Thyroid gland (tissue), 4 donors: Measurements from ENCODE around the gene ZNF423.

Experiments
- CTCF ChIP-seq, 6 experiments: fragments of 200-600 bp in 3 of 6; fragments of 450-650 bp in 3 of 6; sonication (generic) in 3 of 6; IDR thresholded peaks; one replicate each; pipeline ENCODE4 v1.5.1; 2016 to 2019; ENCODE audit warnings: antibody characterized with exemption in 6 of 6, mild to moderate bottlenecking in 2 of 6, inconsistent platforms in 1 of 6, moderate library complexity in 1 of 6
- POLR2A ChIP-seq, 2 donors: fragments of 450-650 bp; IDR thresholded peaks; one replicate each; pipeline ENCODE4 v1.6.1; 2017; ENCODE audit warnings: antibody characterized with exemption in 2 of 2, mild to moderate bottlenecking in 2 of 2, moderate library complexity in 1 of 2

- TF ChIP-seq CTCF (IDR thresholded peaks at IDR 0.05) (no peak), POLR2A (IDR thresholded peaks at IDR 0.05) (no peak)
Measured at GRCh38 chr16:49708491-49708890, 147.4 kb downstream of the ZNF423 start.
